GM19099 (cell line): ENCODE data around the gene RPL9.

Experiments
- POLR2A ChIP-seq: IDR thresholded peaks from 3 replicates; pipeline ENCODE4 v1.6.1; 2011; ENCODE audit warnings: low read depth; ENCODE audit not compliant: insufficient read length; ENCODE audit errors: extremely low read depth

Gene RPL9

GRCh38 chr4:39446842-39447573 lies 11.7 kb downstream of the RPL9 start:
- TF ChIP-seq POLR2A = no peak

DNA sequence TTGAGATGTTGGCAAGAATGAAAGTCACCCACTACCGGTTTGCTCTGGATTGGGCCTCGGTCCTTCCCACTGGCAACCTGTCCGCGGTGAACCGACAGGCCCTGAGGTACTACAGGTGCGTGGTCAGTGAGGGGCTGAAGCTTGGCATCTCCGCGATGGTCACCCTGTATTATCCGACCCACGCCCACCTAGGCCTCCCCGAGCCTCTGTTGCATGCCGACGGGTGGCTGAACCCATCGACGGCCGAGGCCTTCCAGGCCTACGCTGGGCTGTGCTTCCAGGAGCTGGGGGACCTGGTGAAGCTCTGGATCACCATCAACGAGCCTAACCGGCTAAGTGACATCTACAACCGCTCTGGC lies 12.3 kb downstream of the RPL9 start:
- TF ChIP-seq POLR2A = no peak

- no peak for TF ChIP-seq POLR2A
Measured at GRCh38 chr4:39442998-39443397, 15.7 kb downstream of the RPL9 start.

DNA sequence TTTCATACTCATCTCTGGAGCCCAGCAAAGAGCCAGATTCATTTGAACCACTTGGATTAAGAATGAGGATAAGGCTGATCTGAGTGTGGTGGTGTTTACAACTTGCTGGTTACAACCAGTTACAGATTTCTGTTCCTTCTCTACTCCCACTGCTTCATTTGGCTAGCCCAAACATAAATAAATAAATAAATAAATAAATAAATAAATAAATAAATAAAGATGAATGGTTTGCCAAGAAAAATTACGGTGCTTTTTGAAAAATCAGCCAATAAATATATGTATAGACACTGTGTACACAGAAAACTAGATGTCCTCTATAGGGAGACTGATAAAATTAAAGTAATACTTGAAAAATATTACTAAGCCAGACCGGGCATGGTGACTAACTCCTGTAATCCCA lies 17.1 kb downstream of the RPL9 start:
- TF ChIP-seq POLR2A = no peak

- TF ChIP-seq POLR2A = no peak
Measured at GRCh38 chr4:39435659-39436563, 22.8 kb downstream of the RPL9 start.

GRCh38 chr4:39433878-39434492 lies 24.7 kb downstream of the RPL9 start:
- no peak for TF ChIP-seq POLR2A

- no peak for TF ChIP-seq POLR2A
Measured at GRCh38 chr4:39429476-39430334, 29.0 kb downstream of the RPL9 start.

GRCh38 chr4:39427520-39428114 lies 31.1 kb downstream of the RPL9 start:
- no peak for TF ChIP-seq POLR2A

DNA sequence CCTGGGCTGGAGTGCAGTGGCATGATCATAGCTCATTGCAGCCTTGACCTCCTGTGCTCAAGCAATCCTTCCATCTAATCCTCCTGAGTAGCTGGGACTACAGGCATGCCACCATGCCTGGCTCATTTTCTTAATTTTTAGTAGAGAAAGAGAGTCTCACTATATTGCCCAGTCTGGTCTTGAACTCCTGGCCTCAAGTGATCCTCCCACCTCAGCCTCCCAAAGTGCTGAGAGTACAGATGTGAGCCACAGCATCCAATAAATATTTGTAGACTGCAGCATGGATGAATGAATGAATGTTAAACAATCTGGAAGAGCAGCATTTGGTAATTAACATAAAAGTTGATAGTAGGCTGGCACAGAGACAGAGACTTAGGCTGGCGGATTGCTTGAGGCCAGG lies 32.0 kb downstream of the RPL9 start:
- TF ChIP-seq POLR2A = no peak

DNA sequence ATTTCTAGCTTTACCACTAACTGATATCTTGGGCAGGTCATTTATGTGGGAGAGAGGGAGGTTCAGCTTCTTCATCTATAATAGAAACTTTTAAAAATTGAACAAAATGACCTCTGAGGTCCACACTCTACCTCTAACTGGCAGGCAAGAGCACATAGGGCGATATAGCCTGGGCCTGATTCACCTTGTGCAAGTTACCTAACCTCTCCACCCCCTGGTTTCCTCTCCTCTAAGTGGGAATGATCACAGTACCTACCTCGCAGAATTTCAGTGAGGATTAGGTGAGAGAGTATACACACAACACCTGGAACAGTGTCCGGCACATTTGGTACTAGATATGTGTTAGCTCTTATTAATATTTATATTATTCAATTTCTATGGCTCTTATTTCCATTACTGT lies 36.5 kb downstream of the RPL9 start:
- TF ChIP-seq POLR2A = no peak

GRCh38 chr4:39415678-39416283 lies 42.9 kb downstream of the RPL9 start:
- TF ChIP-seq POLR2A = no peak

GRCh38 chr4:39410415-39410814 lies 48.3 kb downstream of the RPL9 start:
- no peak for TF ChIP-seq POLR2A

GRCh38 chr4:39407584-39407885 lies 51.2 kb downstream of the RPL9 start:
- TF ChIP-seq POLR2A = no peak
